Activated CD4-positive, alpha-beta T cell treated with anti-CD3 and anti-CD28 coated beads, Interleukin-2, amount 10 ng/mL, durations not matched to agents 24 days and 14 days (primary cell): Measurements from ENCODE around the gene IL17REL. TPM values are rescaled to one million over a fixed set of nuclear protein-coding genes. Genes with fewer than 3 reads are reported as not detected.

ENCODE experiments used
- DNase-seq: peaks from one replicate; pipeline ENCODE4 v3.0.0; 2022
- H3K27ac Mint-ChIP-seq: one replicate; pipeline ENCODE4 v1.8.0; 2022; ENCODE audit warnings: mild to moderate bottlenecking, mixed read lengths
- H3K27me3 Mint-ChIP-seq: one replicate; pipeline ENCODE4 v1.8.0; 2022; ENCODE audit warnings: mixed read lengths
- H3K36me3 Mint-ChIP-seq: one replicate; pipeline ENCODE4 v1.8.0; 2022; ENCODE audit warnings: low read depth, mild to moderate bottlenecking, mixed read lengths
- H3K4me1 Mint-ChIP-seq: one replicate; pipeline ENCODE4 v1.8.0; 2021; ENCODE audit warnings: mixed read lengths
- H3K4me3 Mint-ChIP-seq: one replicate; pipeline ENCODE4 v1.8.0; 2022; ENCODE audit warnings: mild to moderate bottlenecking, moderate library complexity, mixed read lengths
- H3K9me3 Mint-ChIP-seq: one replicate; pipeline ENCODE4 v1.8.0; 2021; ENCODE audit warnings: mixed read lengths
- intact Hi-C: fragments of 100-400 bp; cut with micrococcal nuclease; formaldehyde crosslinking; loops from one replicate; pipeline ENCODE4 v1.15.1; 2023
- total RNA-seq: library from RNA; stranded (reverse); gene quantifications from 2 replicates; pipeline ENCODE4 v1.2.3, GENCODE V29; 2022

The IL17REL gene
- total RNA-seq, 1 donor from 2014 or later = 0.09 TPM

DNA sequence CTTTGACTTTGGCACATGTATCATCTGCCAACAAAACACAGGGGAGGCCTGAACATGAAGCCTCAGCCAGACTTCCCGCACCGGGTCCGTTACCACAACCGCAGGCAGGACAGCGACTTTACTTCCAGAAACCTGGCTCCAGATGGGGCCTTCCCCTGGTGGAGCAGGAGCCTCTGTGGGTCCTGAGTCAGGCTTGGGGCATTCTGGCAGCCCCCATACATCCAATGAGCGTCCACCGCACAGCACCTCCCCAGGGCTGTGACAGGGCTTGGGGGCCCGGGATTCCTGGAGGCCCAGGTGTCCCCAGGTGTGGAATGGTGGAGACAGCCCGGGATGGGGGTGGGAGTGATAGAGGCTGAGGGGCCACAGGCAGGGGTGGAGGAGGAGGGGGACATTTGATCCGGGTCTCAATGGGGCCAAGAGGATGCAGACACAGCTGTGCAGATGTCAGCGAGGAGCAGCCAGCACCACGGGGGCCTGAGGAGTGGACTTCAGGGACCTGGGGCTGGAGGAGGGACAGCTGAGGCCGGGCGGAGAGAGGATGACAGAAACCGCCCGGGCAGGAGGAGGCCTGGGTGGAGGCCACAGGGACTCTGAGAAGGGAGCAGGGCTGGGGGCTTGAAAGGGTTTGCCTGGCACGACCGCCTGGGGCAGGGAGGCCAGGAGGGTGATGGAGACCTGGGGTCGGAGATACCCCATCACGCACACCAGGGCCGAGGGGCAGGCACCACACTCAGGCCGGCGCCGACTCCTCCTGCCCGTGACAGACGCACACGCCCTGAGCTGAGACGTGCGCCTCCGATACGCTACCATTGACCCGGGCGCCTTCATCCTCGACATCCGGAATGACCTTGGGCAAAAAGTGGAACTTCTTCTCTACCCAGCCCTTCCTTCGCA, 37.0 kb upstream of the IL17REL start:
- no peaks in the 10 kb centered on the region for H3K9me3 Mint-ChIP-seq

DNA sequence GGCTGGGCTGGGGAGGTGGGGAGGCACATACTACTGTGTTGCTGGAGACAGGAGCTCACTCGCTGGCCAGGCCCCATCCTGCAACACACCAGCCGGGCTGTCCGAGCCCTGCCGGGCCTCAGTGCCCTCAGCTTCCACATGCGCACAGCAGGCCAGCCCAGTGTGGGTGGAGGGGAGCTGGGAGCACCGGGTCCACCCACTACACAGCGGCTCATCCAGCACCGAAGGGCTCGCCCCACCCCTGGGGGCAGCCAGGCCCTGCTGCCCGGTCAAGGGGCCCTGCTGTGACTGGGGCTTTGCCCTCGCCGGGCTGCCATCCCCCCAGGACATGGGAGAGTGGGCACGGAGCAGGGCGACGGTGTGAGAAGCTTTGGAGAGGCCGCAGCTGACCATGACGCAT, 36.3 kb upstream of the IL17REL start:
- peaks cover 1% of the 10 kb centered on the region for H3K4me1 Mint-ChIP-seq
- H3K36me3 Mint-ChIP-seq = no peaks in the 10 kb centered on the region
- H3K4me3 Mint-ChIP-seq = no peak overlapping the region
- peaks cover 8% of the 10 kb centered on the region for H3K27me3 Mint-ChIP-seq
- H3K27ac Mint-ChIP-seq = no peak overlapping the region
- no peak for DNase-seq
- intact Hi-C loops = no loop called here
- no peaks in the 10 kb centered on the region for H3K9me3 Mint-ChIP-seq

More for the DNA sequence above, 37.0 kb upstream of the IL17REL start:
- H3K4me3 Mint-ChIP-seq = no peak overlapping the region
- H3K27ac Mint-ChIP-seq = no peak overlapping the region
- intact Hi-C loops = no loop called here
- H3K4me1 Mint-ChIP-seq = peaks cover 1% of the 10 kb centered on the region
- peaks cover 4% of the 10 kb centered on the region for H3K27me3 Mint-ChIP-seq
- H3K36me3 Mint-ChIP-seq = no peaks in the 10 kb centered on the region
- no peak for DNase-seq

DNA sequence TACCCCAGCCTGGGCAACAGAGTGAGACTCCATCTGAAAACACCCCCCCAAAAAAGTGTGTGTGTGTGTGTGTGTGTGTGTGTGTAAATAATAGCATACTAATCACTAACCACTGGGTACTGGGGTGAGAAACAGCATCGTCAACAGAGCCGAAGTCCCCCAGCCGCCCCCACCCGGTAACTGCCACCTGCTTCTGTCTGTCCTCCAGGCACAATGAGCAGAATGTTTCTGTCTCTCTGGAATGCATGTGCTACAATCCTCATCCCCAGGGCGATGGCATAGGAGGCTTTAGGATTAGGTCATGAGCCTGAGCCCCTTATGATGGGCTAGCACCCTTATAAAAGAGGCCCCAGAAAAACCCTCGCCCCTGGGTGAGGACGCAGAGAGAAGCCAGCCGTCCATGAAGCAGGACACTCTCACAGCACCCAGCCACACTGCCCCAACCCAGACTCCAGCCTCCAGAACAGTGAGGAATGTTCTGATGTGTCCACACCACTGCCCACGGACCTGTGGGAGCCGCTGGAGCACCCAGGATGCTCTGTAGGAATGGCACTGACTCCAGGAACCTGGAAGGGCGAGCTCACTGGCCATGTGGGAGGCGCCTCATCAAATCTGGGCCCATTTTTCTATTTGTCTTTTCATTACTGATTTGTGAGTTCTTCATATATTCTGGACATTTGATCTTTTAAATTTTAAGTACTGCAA, 35.6 kb upstream of the IL17REL start:
- DNase-seq = no peak
- H3K36me3 Mint-ChIP-seq = no peaks in the 10 kb centered on the region
- no peak overlapping the region for H3K4me3 Mint-ChIP-seq
- peaks cover 10% of the 10 kb centered on the region for H3K27me3 Mint-ChIP-seq
- H3K4me1 Mint-ChIP-seq = peaks cover 1% of the 10 kb centered on the region
- intact Hi-C loops = no loop called here
- no peak overlapping the region for H3K27ac Mint-ChIP-seq
- H3K9me3 Mint-ChIP-seq = no peaks in the 10 kb centered on the region

DNA sequence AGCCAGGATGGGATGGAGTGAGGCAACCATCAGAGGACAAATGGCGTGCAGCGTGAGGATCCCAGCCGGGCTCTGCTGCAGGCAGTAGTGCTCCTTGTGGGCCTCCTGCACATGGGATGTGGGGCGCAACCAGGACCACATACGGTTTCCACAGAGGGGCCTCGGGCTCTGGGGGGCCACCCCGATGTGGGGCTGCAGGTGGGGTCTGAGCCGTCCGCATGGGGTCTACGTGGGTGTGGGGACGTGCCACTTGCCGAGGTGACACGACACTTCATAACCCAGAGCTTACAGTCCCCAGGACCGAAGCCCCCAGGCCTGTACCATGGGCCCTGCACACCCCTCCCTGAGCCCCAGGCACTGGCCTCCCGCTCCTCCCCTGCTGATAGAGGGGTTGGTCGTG, 34.8 kb upstream of the IL17REL start:
- no peak for DNase-seq
- intact Hi-C loops = no loop called here
- peaks cover 18% of the 10 kb centered on the region for H3K27me3 Mint-ChIP-seq
- H3K4me1 Mint-ChIP-seq = peaks cover 1% of the 10 kb centered on the region
- H3K4me3 Mint-ChIP-seq = no peak overlapping the region
- H3K9me3 Mint-ChIP-seq = no peaks in the 10 kb centered on the region
- no peaks in the 10 kb centered on the region for H3K36me3 Mint-ChIP-seq
- no peak overlapping the region for H3K27ac Mint-ChIP-seq

DNA sequence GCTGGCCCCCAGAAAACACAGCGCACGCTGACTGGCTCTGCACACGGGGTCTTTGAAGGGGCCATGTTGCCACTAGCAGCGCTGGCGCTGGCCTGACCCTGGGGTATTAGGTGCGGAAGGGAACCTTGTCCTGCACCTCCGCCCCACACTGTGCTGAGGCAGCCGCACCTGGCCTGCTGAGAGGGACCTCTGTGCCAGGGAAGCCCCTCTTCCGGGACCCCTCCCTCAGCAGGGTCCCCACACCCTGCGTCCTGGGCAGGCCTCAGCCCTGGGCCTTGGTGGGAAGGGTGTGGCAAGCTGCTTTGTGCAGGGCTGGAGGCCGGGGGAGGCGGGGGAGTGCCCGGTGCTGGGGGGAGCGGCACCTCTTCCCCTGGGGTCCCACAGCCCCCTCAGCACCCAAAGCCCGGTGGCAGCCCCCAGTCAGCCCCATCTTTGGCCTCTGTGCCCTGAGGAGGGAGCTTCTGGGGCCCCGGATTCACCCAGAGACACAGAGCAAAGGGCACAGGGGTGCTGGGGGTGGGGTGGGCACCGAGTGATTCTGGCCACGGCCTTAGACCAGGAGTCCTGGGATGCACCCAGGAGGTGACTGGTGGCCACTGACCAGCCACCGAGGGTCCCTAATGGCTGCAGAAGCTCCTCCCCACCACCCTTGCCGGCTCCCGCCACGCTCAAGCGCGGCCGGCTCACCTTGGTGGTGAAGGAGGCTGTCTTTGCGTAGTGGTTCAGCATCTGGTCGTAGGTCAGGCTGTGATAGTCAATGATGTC, 34.1 kb upstream of the IL17REL start:
- Mint-ChIP-seq H3K4me1 (peaks cover 1% of the 10 kb centered on the region), H3K27me3 (peaks cover 19% of the 10 kb centered on the region), H3K36me3 (no peaks in the 10 kb centered on the region), H3K9me3 (no peaks in the 10 kb centered on the region), H3K4me3 (no peak overlapping the region), H3K27ac (no peak overlapping the region)
- intact Hi-C loops = no loop called here
- no peak for DNase-seq

DNA sequence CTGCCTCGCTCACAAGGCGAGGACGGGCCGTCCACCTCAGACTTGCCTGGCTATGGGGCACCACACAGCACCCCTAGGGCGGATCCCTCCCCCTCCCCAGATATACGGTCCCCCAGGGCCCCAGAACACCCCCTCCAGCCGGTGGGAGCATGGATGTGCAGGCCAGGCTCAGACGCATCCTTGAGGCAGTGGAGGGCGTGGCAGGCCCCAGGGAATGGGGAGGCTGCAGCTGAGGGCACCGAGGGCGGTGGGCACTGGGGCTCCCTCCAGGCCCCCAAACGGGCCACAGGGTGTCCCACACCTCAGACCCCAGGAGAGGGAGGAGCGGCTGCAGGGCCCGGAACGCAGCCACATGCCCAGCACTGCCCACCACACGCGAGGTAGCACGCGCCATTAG, 33.5 kb upstream of the IL17REL start:
- Mint-ChIP-seq H3K27ac (no peak overlapping the region), H3K9me3 (no peaks in the 10 kb centered on the region), H3K27me3 (peaks cover 19% of the 10 kb centered on the region), H3K4me3 (no peak overlapping the region), H3K36me3 (no peaks in the 10 kb centered on the region), H3K4me1 (peaks cover 1% of the 10 kb centered on the region)
- intact Hi-C loops = no loop called here
- no peak for DNase-seq

DNA sequence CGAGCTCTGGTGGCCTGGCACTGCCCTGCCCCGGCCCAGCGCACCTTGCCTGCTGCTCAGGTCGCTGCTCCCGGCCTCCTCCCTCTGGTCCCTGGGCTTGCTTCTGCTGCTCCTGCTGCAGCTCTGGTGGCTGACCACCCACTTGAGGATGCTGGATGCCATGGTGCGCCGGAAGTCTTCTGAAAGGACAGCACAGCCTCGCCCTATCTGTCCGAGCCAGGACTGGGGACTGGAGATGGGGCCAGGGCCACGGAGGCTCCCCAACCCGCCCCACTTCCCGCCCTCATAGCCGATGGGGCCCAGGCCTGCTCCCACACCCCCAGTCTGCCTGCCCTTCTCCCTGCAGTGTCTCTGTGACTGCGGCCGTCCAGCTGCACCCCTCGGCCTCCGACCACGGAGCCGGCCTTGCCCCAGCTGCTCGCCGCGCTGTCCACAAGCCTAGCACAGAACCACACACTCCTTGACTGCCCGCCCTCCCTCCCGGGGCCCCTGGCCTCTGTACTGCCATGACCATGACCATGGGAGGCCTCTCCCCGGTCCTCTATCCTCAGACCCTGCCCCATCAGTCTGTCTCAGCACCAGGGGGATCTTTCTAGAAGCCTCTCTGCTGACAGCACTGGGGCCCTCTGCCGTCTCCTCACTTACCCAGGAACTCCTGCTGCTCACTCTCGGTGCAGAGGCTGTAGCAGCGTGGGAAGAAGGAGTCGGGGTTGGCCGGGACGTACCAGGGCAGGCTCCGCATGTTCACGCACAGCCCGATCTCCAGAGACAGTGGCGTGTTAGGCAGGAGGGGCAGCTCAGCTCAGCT, 32.9 kb upstream of the IL17REL start:
- Mint-ChIP-seq H3K4me1 (peaks cover 1% of the 10 kb centered on the region), H3K36me3 (no peaks in the 10 kb centered on the region), H3K9me3 (no peaks in the 10 kb centered on the region), H3K4me3 (no peak overlapping the region), H3K27me3 (peaks cover 19% of the 10 kb centered on the region), H3K27ac (no peak overlapping the region)
- intact Hi-C loops = no loop called here
- no peak for DNase-seq

DNA sequence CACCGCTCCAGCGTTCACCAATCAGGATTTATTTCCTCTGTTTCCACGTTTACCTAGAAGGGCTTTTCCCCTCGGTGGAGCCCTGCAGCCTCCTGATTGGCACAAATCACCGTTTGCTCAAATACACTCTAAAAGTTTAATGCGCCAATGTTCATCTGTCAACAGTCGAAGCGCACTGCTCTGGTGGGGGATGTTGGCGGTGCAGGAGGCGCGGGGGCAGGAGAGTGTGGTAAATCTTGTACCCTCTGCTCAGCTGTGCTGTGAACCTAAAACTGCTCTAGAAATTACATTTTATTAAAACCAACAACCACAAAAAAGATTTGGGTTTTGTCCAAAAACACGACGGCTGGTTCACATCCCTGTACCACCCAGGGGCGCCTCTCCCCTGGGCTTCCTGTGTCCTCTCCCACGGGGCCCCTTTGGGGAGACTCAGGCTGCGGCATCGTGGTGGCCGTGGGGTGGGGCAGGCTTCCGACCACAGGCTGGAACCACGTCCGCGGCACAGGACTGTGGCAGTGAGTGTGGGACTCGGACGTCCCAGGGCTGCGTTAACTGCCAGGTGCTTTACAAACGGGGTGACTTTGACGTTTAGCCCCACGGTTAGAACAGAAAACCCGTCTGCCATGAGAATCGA, 32.0 kb upstream of the IL17REL start:
- intact Hi-C loops = no loop called here
- H3K36me3 Mint-ChIP-seq = no peaks in the 10 kb centered on the region
- peaks cover 19% of the 10 kb centered on the region for H3K27me3 Mint-ChIP-seq
- H3K27ac Mint-ChIP-seq = no peak overlapping the region
- no peak overlapping the region for H3K4me3 Mint-ChIP-seq
- H3K9me3 Mint-ChIP-seq = no peaks in the 10 kb centered on the region
- H3K4me1 Mint-ChIP-seq = peaks cover 1% of the 10 kb centered on the region
- no peak for DNase-seq

DNA sequence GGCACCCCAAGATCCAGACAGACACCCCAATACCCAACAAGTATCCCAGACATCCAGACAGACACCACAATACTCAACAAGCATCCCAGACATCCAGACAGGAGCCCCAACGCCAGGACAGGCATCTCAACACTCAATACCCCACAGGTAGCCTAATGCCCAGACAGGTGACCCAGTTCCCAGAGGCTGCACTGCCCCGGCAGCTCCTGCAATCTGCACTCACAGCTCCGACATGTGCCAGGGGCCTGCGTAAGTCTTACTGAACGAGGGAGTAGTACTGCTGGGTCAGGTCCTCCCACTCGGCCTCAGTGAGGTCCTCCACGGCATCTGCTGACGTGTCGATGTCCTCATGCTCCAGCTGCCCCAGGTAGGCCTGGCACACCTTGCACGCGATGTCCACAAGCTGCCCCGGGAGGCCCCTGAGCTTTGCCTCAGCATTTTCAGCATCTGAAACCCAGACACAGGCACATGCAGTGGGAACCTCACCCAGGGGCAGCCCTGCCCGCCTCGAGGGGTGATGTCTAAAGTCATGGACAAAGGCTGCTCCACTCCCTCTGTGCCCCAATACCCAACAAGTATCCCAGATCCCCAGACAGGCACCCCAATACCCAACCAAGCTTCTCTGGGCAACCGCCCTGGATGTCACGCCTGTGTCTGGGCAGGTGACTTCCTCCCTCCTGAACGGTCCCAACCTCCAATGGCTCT, 28.9 kb upstream of the IL17REL start:
- intact Hi-C loops = no loop called here
- peaks cover 1% of the 10 kb centered on the region for H3K4me1 Mint-ChIP-seq
- peaks cover 19% of the 10 kb centered on the region for H3K27me3 Mint-ChIP-seq
- H3K36me3 Mint-ChIP-seq = no peaks in the 10 kb centered on the region
- H3K27ac Mint-ChIP-seq = no peak overlapping the region
- no peak for DNase-seq
- H3K9me3 Mint-ChIP-seq = no peaks in the 10 kb centered on the region
- H3K4me3 Mint-ChIP-seq = no peak overlapping the region

DNA sequence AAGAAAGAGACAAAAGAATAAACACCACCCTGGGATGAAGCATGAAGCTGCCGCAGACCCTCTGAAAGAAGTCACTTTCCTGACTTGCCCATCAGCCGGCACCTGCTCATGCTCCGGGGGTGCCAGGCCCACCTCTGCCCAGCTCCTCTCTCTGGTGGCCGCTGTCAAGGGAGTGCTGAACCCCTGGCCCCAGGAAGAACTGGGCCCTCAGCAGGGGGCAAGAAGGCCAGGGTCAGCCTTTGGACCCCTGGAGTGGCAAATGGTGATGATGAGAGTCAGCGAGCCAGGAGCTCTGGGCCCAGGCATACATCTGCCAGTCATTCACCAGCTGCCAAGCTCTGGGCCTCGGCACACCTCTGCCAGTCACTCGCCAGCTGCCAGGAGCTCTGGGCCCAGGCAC, 28.2 kb upstream of the IL17REL start:
- Mint-ChIP-seq H3K4me3 (no peak overlapping the region), H3K9me3 (no peaks in the 10 kb centered on the region), H3K4me1 (peaks cover 1% of the 10 kb centered on the region), H3K36me3 (no peaks in the 10 kb centered on the region), H3K27me3 (peaks cover 19% of the 10 kb centered on the region), H3K27ac (no peak overlapping the region)
- intact Hi-C loops = no loop called here
- DNase-seq = no peak

DNA sequence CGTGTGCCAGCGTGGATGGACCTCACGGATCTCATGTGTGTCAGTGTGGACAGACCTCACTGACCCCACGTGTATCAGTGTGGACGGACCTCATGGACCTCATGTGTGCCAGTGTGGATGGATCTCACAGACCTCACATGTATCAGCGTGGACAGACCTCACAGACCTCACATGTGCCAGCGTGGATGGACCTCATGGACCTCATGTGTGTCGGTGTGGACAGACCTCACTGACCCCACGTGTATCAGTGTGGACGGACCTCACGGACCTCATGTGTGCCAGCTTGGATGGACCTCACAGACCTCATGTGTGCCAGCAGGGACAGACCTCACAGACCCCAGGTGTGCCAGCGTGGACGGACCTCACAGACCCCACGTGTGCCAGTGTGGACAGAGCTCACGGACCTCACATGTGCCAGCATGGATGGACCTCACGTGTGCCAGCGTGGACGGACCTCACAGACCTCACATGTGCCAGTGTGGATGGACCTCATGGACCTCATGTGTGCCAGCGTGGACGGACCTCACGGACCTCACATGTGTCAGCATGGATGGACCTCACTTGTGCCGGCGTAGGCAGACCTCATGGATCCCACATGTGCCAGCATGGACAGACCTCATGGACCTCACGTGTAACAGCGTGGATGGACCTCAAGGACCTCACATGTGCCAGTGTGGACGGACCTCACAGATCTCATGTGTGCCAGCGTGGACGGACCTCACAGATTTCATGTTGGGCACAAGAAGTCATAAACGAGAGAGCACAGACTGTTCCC, 27.3 kb upstream of the IL17REL start:
- Mint-ChIP-seq H3K36me3 (no peaks in the 10 kb centered on the region), H3K27ac (no peak overlapping the region), H3K4me1 (peaks cover 1% of the 10 kb centered on the region), H3K9me3 (no peaks in the 10 kb centered on the region), H3K4me3 (no peak overlapping the region), H3K27me3 (peaks cover 19% of the 10 kb centered on the region)
- no peak for DNase-seq
- intact Hi-C loops = no loop called here
